Fibroblast of the aortic adventitia (primary cell): ENCODE measurements around the gene GLP1R. TPM values are rescaled to one million over a fixed set of nuclear protein-coding genes. Genes with fewer than 3 reads are reported as not detected.

Source experiments
- DNase-seq: peaks from one replicate; pipeline ENCODE4 v3.0.0-alpha.2; 2010; ENCODE audit warnings: low read depth
- H3K4me3 ChIP-seq: 2 replicates; pipeline ENCODE4 v1.5.1; 2011; ENCODE audit warnings: low read depth, mild to moderate bottlenecking, control low read depth, low read length, moderate library complexity
- total RNA-seq: library from RNA; depleted of rRNA; stranded (reverse); fragments of >200 nt; gene quantifications from 2 replicates; pipeline ENCODE4 v1.2.3, GENCODE V29; 2012; ENCODE audit warnings: low replicate concordance
- TF ChIP-seq, protein P1 (sequence below): IDR thresholded peaks from 2 replicates; pipeline ENCODE4 v1.5.1; 2011; ENCODE audit warnings: mild to moderate bottlenecking, low read length, control low read depth, inconsistent platforms; ENCODE audit not compliant: insufficient read depth

GLP1R gene
- total RNA-seq, 1 donor: not detected

DNA sequence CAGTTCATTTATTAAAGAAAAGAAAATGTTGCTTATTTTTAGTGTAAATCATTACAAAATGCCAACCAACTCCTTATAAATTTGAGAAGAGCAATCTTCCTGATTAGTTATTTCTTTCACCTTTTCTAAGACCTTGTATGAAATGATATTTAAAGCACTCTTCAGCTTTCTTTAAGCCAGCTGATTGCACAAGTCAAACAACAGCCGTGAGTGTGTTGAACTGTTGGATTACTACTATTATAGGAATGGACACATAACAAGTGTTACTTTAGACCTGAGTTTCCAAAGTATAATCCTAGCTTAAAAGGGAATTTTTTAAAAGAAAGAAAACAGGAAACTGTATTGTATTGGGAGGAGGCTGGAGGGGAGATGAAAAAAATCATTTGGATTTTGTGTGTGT, 26.8 kb upstream of the GLP1R start:
- no peak for DNase-seq

DNA sequence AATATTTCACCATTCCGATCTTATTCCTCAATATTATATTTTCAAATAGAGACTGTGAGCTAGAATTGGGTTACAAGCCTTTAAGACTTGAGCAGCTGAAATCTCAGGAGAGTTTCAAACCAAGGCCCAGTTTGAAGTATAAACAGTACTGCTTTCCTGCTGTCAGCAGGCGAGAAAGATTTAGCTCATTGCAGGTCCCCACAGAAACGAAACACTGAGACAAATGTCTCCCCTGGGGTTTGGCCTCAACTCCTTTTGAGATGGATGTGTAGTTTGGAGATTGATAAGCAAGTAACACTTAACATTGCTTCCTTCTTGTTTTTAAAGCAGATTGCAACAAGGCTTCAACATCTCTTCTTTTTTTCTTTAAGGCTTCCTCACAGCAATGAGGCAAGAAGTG, 22.4 kb upstream of the GLP1R start:
- no peak overlapping the region for H3K4me3 ChIP-seq
- no peak for DNase-seq
- TF ChIP-seq, protein P1, sequence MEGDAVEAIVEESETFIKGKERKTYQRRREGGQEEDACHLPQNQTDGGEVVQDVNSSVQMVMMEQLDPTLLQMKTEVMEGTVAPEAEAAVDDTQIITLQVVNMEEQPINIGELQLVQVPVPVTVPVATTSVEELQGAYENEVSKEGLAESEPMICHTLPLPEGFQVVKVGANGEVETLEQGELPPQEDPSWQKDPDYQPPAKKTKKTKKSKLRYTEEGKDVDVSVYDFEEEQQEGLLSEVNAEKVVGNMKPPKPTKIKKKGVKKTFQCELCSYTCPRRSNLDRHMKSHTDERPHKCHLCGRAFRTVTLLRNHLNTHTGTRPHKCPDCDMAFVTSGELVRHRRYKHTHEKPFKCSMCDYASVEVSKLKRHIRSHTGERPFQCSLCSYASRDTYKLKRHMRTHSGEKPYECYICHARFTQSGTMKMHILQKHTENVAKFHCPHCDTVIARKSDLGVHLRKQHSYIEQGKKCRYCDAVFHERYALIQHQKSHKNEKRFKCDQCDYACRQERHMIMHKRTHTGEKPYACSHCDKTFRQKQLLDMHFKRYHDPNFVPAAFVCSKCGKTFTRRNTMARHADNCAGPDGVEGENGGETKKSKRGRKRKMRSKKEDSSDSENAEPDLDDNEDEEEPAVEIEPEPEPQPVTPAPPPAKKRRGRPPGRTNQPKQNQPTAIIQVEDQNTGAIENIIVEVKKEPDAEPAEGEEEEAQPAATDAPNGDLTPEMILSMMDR: no peak

More for the DNA sequence above, 26.8 kb upstream of the GLP1R start:
- TF ChIP-seq, protein P1: no peak
- H3K4me3 ChIP-seq: no peak overlapping the region

DNA sequence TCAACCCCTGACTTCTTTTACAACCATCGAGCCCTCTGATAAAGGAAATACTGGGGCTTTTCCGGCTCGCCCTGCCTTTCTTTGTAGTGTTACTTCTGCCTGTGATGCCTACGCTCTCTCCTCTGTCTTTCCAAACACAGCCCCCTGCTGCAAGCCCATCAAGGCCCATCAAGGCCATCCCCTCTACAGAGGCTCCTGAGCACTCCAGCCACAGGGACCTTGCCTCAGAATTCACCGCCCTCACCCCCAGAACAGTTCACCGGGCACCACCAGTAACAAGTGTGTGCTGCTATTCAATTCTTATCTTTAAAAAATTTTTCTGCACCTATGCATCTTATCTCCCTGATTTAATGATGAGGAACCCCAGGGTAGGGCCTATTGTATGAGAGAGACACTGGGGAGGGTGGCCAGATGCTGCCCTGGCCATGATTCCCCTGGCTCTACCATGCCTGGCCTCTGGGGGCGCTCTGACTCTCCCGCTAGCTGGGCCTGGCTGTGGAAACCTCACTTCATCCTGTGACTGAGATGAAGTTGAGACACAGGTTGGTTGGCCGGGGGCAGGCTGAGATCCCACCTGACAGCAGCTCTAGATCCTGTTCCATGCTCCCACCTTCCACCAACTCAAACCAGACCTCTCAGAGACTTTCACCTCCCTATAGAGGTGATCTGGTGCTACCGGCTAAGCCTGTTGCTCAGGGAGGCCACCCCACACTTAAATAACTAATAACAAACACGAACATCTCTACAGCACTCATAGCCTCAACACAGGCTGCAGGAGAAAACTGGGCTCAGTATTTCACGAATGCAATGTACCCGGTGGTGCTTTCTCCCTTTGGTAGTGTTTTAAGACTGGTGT, 19.2 kb upstream of the GLP1R start:
- no peak for DNase-seq
- TF ChIP-seq, protein P1: peak; percentile 67
- no peak overlapping the region for H3K4me3 ChIP-seq

DNA sequence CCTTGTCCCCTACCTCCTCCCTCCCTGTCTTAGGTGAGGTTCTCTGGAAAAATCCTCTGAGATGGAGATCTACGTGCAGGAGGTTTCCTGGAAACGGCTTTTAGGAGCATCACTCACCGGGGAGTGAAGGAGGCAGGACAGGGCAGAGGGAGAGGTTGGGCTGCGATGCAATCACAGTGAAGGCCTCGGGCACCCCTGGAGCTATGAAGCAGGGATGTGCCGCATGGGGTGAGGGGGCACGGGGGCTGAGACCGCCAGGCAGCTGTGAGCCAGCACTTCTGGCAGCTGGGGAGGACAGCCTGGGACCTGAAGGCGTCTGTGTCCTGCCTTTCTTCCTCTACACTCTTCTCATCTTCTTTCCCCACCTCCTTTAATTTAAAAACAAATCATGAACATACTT, 12.9 kb upstream of the GLP1R start:
- TF ChIP-seq, protein P1: no peak
- no peak for DNase-seq
- H3K4me3 ChIP-seq: no peak overlapping the region

DNA sequence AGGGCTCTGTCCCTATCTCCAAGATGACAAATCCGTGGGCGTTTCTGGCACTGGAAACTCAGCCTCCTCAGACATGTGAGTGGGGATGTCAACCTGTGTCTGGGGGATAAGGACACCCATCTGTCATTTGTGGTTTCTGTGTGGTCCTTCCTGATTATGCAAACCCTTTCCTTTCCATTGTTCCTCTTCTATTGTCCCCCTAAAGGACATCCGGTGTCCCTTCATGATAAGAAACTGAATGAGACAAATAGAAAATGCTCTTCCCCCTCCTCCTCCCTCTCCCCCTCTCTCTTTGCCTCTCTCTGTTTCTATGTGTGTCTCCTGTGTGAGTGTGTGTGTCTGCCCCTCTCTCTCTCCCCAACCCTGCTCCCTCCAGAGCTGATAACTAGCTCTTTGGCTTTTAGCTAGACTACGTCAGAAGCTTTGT, 11.5 kb upstream of the GLP1R start:
- H3K4me3 ChIP-seq: no peak overlapping the region
- DNase-seq: no peak
- TF ChIP-seq, protein P1: no peak

DNA sequence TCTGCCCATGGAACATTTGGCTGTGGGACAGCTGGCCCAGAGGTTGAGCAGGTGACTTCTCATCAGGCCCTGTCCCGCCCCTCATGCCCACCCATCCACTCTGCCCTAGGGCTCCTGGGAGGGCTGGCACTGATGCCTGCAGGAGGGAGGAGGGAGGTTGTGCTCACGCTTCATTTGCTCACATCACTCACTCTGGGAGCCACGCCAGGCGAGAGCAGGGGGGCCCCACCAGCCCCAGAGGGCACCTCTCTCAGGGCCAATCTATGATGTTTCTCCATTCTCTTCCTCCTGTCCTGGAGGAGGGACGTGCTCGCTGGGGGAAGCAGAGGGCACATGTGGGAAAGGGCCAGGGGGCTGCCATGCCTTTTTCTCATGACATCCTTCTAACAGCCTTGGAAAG, 10.9 kb upstream of the GLP1R start:
- TF ChIP-seq, protein P1: no peak
- no peak overlapping the region for H3K4me3 ChIP-seq
- no peak for DNase-seq
